GM10847 (cell line): ENCODE results near the gene ZNF143.

Source experiments
- POLR2A ChIP-seq: IDR thresholded peaks from 2 replicates; pipeline ENCODE4 v1.6.1; 2011; ENCODE audit not compliant: insufficient read length; ENCODE audit errors: extremely low read depth

Gene ZNF143

DNA sequence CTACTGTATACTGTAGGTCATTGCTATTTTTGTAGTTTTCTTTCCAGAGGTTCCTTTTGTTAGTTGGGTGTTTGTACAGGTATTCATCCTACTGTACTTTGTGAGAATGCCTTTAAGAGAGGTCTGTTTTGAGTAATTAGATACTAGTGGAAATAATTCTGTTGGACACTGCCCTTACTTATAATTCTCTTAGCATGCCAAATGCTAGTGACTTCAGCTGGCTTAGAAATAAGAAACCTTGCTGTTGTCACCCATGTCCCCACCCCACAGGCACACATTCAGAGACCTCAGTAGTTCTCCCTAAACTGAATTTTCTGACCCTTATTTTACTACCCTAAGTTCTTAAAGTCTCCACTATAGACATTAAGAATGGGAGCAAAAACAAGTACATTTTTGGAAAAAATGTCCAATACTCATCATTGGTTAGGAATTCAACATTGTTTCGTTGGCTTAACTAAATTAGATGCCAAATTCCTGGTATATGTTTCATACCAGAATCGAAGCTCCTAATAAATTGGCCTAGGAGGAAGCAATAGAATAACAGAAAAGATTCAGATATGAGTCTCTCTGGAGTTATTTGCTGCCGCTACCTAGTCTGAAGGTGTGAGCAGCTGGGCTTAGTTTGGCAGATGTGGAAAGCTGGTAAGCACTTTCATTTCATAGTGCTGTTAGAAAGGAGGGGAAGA is 28.4 kb downstream of the ZNF143 start:
- no peak for TF ChIP-seq POLR2A

DNA sequence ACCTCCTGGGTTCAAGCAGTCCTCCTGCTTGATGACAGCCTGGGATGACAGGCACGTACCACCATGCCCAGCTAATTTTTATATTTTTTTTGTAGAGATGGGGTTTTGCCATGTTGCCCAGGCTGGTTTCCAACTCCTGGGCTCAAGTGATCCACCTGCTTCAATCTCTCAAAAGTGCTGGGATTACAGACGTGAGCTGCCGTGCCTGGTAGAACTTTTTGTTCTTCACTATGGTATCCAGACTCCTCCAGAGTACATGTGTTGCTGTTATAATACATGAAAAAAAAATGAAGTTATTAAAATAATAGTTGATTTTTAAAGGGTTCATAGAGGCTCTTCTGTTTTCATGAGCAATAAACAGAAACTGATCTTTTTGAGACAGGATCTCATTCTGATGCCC is 29.6 kb downstream of the ZNF143 start:
- no peak for TF ChIP-seq POLR2A

DNA sequence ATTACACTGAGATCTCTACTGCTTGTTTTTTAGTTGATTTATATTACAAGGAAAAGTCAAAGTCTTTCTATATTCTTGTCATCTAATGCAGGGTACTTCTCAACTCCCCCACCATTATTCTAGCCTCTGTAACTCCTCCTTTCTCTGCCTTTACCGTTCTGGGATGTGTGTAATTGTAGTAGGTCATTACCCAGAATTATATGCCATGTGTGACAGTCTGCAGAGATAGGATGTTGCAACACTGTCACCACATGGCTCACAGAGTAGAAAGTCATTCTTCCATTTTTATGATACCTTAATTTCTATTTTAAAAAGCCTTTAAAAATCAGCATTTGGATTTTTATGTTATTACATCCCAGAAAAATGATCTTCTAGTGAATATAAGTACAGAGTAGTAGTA is 32.7 kb downstream of the ZNF143 start:
- no peak for TF ChIP-seq POLR2A

DNA sequence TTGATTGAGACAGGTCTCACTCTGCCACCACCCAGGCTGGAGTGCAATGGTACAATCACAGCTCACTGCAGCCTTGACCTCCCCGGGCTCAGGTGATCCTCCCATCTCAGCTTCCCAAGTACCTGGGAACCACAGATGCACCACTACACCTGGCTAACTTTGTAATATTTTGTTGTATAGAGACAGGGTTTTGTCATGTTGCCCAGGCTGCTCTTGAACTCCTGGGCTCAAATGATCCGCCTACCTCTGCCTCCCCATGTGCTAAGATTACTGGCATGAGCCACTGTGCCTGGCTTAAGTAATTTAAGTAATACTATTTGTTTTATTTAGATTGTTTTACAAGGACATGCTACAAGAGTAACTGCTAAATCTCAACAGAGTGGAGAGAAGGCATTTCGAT is 33.5 kb downstream of the ZNF143 start:
- TF ChIP-seq POLR2A = no peak

DNA sequence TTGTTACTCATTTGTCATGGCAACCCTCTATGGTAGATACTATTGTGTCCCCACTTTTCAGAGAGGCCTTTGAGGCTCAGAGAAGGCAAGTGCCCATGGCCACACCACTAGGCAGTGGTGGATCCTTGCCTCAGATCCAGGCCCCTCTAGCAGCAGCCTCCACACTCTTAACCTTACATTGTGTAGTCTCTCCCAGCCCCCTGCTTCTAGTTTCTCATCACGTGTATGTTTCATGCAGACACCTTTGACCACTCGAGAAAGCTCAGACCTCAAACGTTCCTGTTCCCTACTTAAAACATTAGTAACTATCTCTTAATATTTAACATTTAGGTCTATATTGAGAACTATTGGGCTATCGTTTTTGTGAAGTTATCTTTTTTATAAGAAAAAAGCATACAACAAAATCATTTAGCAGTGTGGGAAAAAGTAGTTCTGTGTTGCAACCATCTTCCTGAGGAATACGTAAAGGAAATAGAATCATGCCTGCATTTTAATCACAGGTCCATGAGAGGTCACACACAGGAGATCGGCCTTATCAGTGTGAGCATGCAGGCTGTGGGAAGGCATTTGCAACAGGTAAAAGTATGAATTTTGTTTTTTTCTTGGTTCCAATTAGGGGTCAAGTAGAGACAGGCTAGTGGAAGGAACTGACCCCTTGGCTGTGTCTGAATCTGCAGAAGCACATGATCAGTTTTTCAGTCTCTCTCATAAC is 35.1 kb downstream of the ZNF143 start:
- no peak for TF ChIP-seq POLR2A

DNA sequence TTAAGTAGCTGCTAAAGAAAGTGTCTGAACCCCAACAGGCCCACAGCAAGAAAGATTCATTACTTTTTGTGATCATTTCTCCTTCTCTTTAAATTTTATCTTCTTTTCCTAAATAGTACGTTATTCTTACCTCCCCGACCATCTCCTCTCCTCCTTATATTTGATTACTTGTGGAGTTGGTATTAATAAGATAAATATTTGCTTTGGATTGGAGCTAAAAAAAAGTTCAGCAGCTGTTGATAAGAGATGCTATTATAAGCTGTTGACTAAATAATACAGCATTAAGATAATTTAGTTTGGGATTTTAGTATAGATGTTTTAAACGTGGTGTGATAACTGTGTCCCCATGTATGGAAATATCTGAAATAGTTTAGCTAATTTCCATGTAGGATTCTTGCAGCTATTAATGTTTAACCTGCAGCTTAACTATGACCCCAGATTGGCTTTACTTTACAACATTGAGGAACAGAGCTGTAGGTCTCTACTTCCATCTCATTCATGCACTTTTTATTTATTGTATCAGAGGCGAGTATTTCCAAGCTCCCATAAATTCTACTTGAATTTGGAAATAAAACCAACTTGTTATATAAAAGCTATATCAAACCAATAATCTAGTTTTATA is 37.8 kb downstream of the ZNF143 start:
- TF ChIP-seq POLR2A = no peak

DNA sequence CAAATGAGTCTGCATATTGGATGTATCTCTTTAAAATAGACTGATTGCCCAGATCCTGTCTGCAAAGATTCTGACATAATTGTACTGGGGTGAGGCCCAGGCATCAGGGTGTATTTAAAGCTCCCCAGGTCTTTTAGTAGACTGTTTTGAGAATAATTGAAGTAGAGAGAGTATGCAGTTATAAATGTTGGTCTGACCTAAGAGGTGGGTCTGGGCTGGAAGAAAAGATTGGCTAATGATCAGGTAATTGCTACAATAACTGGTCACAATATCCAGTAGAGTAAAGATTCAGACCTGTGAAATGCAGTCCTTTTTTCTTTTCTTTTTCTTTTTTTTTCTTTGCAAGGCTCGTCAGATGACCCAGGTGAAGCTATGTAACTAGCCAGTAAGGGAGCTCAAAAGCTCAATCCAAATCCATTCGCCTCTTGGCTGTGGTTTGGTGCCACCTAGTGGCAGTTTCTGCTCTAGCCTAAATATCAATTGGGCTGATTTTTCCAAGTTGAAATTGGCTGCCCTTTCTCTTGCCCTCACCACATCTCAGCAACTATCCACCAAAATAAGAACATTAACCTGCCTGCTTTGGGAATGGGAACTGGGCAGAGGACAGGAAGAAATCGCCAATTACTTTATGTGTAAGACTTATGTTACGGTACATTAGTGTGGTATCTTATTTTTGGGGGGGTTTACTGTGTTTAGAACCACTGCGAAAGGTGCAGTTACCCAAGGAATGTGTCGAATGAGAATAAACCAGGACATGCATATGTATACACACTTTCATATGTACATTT is 45.9 kb downstream of the ZNF143 start:
- TF ChIP-seq POLR2A = no peak

DNA sequence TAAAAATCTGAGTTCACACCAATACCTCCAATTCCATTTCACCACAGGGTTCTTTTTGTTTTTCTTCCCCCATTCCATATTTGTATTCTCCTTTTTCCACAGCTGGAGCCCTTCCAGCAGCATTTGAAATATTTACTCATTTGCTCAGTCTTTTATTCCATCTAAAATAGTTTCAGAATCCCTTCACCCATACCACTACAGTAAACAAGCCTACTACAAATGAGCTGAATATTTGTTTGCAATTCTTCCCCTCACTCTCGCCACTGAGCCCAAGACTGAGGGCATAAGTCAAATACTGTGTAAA is 46.4 kb downstream of the ZNF143 start:
- TF ChIP-seq POLR2A = no peak

DNA sequence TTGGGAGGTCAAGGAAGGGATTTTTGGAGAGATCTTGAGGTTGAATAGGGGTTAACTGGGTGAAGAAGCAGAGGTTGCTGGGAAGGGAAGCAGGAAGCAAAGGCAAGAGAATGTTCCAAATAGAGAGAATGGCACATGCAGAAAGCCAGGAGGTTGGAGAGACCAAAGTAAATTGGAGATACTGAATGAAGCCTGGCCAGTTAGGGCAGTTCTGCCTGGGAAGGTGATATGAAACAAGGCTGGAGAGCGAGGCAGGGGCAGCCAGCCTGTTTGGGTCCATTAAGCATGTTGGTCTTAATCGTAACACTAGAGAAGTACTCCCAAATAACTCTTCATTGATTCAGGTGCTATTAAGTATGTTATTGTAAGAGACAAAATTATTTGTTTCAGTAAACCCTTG is 48.2 kb downstream of the ZNF143 start:
- TF ChIP-seq POLR2A = no peak

DNA sequence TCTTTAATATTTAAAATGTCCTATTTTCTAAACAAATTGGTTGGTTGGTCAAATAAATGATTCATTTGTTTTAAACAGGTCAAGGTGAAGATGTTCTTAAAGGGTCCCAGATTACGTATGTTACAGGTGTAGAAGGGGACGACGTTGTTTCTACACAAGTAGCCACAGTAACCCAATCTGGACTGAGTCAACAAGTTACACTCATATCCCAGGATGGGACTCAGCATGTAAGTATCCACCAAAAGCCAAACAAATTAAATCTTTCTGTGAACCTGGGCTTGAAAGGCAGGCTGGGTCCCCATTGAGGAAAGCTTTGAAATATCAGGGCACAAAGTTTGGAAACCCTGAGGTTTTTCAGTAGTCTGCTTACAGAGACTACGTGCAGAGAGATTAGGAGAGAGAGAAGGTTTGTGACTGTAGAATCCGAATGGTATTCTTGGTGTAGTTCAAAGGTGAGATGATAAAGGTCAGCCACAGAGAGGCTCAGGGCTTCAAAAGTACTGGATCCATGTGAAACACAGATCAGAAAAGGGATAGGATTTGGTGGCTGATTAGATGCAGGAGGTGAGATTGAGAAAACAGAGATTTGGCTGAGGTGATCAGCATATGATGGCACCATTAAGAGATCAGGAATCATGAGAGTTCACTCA is 51.7 kb downstream of the ZNF143 start:
- no peak for TF ChIP-seq POLR2A

DNA sequence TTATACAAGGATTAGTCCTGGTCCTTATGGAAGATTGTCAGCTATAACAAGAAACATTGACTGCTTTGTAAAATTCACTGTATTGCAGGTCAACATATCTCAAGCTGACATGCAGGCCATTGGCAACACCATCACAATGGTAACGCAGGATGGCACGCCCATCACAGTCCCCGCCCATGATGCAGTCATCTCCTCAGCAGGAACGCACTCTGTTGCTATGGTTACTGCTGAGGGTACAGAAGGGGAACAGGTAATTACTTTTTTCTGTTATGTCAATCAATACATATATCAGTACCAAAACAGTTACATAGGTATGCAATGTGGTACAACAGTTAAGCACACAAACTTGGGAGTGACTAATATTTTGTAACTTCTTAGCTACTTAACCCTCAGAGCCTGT is 55.3 kb downstream of the ZNF143 start:
- no peak for TF ChIP-seq POLR2A

DNA sequence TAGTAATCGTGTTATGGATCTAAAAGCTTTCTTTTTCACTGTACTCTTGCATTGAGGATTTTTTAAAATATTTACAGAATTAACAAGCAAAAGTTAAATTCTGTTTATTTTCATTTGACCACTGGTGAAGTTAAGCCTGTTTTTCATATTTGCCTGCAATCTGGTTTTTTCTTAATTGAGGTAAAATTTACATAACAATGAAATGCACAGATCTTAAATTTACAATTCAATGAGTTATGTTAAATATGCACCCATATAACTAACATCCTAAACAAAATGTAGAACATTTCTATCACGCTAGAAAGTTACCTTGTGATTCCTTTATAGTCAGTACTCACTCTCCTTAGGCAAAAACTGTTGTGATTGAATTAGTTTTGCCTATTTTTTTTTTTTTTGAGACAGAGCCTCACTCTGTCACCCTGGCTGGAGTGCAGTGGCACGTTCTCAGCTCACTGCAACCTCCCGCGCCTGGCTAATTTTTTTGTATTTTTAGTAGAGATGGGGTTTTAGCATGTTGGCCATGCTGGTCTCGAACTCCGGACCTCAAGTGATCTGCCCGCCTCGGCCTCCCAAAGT is 58.1 kb downstream of the ZNF143 start:
- TF ChIP-seq POLR2A = no peak

DNA sequence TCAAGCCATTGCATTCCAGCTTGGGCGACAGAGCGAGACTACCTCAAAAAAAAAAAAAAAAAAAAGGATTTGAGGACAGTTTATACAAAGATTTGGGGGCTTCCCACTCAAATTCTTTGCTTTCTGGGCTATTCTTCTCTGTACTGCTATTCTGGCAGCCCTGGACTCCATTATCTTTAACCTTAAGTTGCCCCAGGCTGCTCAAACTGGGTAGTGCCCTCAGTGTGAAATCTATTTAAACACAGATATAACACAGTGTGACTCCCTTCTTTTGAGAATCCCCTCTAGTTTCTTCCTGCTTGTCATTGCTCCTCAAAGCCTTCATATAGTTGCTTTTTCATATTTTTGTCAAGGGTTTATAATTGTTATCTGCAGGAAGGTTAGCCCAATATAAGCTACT is 63.2 kb downstream of the ZNF143 start:
- no peak for TF ChIP-seq POLR2A

DNA sequence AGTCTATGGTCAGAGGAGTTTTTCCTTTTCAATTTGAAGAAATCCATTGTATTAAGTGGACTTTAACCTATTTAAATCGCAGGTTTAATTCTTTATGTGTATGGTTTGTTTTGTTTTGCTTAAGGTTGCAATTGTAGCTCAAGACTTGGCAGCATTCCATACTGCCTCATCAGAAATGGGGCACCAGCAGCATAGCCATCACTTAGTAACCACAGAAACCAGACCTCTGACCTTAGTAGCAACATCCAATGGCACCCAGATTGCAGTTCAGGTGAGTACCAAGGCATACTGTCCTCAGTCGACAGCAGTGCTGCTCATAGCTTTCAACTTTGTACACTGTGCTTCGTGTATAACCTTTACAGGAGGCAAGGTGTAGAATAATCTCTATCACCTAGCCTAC is 64.3 kb downstream of the ZNF143 start:
- no peak for TF ChIP-seq POLR2A
